ENCODE data around the gene ZSCAN10. TPM values are rescaled to one million over a fixed set of nuclear protein-coding genes. Genes with fewer than 3 reads are reported as not detected.

The ZSCAN10 gene
- total RNA-seq, 2 donors from 2014 or later: not detected

- TF ChIP-seq CTCF (IDR thresholded peaks at IDR 0.05): no peak
- Histone ChIP-seq H3K9me3 (no peaks in the 10 kb centered on the region), H3K4me3 (peak within 1 kb of the TSS; percentile 43 to 47), H3K4me1 (peaks cover 0 to 26% of the 10 kb centered on the region in 2 donors), H3K27ac (peak within 1 kb of the TSS; percentile 68 to 83), H3K27me3 (no peaks in the 10 kb centered on the region), H3K36me3 (no peaks in the 10 kb centered on the region)
- DNase-seq (ENCODE audit: low spot score): peak; percentile 92
These were observed 33.9 kb downstream of the ZSCAN10 start, which contains the start of gene IL32 for GRCh38 chr16:3065069-3065741. Gene IL32 (plus strand): TSS chr16:3065640. CDS start chr16:3065812, 172 bp downstream.

- Histone ChIP-seq H3K27ac (no peak overlapping the region), H3K27me3 (no peaks in the 10 kb centered on the region), H3K9me3 (no peaks in the 10 kb centered on the region), H3K36me3 (no peaks in the 10 kb centered on the region), H3K4me3 (no peak overlapping the region), H3K4me1 (peaks cover 0 to 36% of the 10 kb centered on the region in 2 donors)
- no peak for DNase-seq (ENCODE audit: low spot score)
- no peak for TF ChIP-seq CTCF (IDR thresholded peaks at IDR 0.05)
These were observed 35.3 kb downstream of the ZSCAN10 start for GRCh38 chr16:3063625-3064386.

GRCh38 chr16:3062553-3062952 is 36.5 kb downstream of the ZSCAN10 start:
- no peak for TF ChIP-seq CTCF (IDR thresholded peaks at IDR 0.05)
- Histone ChIP-seq H3K4me1 (peaks cover 0 to 41% of the 10 kb centered on the region in 2 donors), H3K27ac (no peak overlapping the region), H3K36me3 (no peaks in the 10 kb centered on the region), H3K9me3 (no peaks in the 10 kb centered on the region), H3K27me3 (no peaks in the 10 kb centered on the region), H3K4me3 (no peak overlapping the region)
- no peak for DNase-seq (ENCODE audit: low spot score)

GRCh38 chr16:3060339-3061127 is 38.6 kb downstream of the ZSCAN10 start:
- Histone ChIP-seq H3K27me3 (no peaks in the 10 kb centered on the region), H3K4me1 (peaks cover 0 to 28% of the 10 kb centered on the region in 2 donors), H3K9me3 (no peaks in the 10 kb centered on the region), H3K36me3 (no peaks in the 10 kb centered on the region), H3K27ac (no peak overlapping the region), H3K4me3 (no peak overlapping the region)
- DNase-seq (ENCODE audit: low spot score): no peak
- TF ChIP-seq CTCF (IDR thresholded peaks at IDR 0.05): no peak

- Histone ChIP-seq H3K4me1 (peaks cover 0 to 26% of the 10 kb centered on the region in 2 donors), H3K36me3 (no peaks in the 10 kb centered on the region), H3K27me3 (no peaks in the 10 kb centered on the region), H3K4me3 (peak overlapping the region; percentile 68 to 95), H3K27ac (peak overlapping the region; percentile 77 to 83), H3K9me3 (no peaks in the 10 kb centered on the region)
- no peak for DNase-seq (ENCODE audit: low spot score)
- TF ChIP-seq CTCF (IDR thresholded peaks at IDR 0.05): no peak
These were observed 39.3 kb downstream of the ZSCAN10 start for GRCh38 chr16:3059723-3060242.

All from right atrium auricular region (tissue), 2 donors.